C4-2B (cell line): ENCODE results near the gene RRP12.

Experiments
- H3K27ac ChIP-seq: fragments of 450-650 bp; 2 replicates; pipeline ENCODE4 v1.5.1; 2017
- CTCF ChIP-seq: fragments of 450-650 bp; conservative IDR thresholded peaks from 2 replicates; pipeline ENCODE4 v1.5.1; 2017; ENCODE audit warnings: mild to moderate bottlenecking
- ZFX ChIP-seq: fragments of 450-650 bp; IDR thresholded peaks from 2 replicates; pipeline ENCODE4 v1.6.1; 2017

The RRP12 gene

GRCh38 chr10:97325754-97326153, 75.4 kb downstream of the RRP12 start:
- peak overlapping the region; percentile 83; the same call in 1 of the 2 replicates for H3K27ac ChIP-seq
- TF ChIP-seq ZFX (no peak), CTCF (no peak)

GRCh38 chr10:97323501-97323900, 77.6 kb downstream of the RRP12 start:
- no peak overlapping the region for H3K27ac ChIP-seq
- TF ChIP-seq CTCF (no peak), ZFX (no peak)

- no peak for TF ChIP-seq CTCF
- TF ChIP-seq ZFX: no peak
- no peak overlapping the region for H3K27ac ChIP-seq
Observed at GRCh38 chr10:97321804-97322190, 79.3 kb downstream of the RRP12 start.

- TF ChIP-seq ZFX (no peak), CTCF (no peak)
- H3K27ac ChIP-seq: no peak overlapping the region
Observed at GRCh38 chr10:97321032-97321803, 79.9 kb downstream of the RRP12 start.

- no peak for TF ChIP-seq CTCF
- TF ChIP-seq ZFX: no peak
Observed at GRCh38 chr10:97320480-97321031, 80.6 kb downstream of the RRP12 start.

GRCh38 chr10:97319671-97320479, 81.3 kb downstream of the RRP12 start:
- TF ChIP-seq CTCF: no peak
- TF ChIP-seq ZFX: peak; percentile 82
- H3K27ac ChIP-seq: peak overlapping the region; percentile 97

More at GRCh38 chr10:97320480-97321031, 80.6 kb downstream of the RRP12 start:
- H3K27ac ChIP-seq: no peak overlapping the region; the same call in 1 of the 2 replicates
